ENCODE data around the gene NXPE2.

NXPE2 gene

GRCh38 chr11:114709960-114710359, 31.6 kb downstream of the NXPE2 start:
- peaks cover 7% of the 10 kb centered on the region for H3K9me3 Mint-ChIP-seq
- H3K36me3 Mint-ChIP-seq (ENCODE audit: low read depth) = no peaks in the 10 kb centered on the region
- no peak overlapping the region for H3K4me3 Mint-ChIP-seq
- no peaks in the 10 kb centered on the region for H3K27me3 Mint-ChIP-seq
- H3K4me1 Mint-ChIP-seq (ENCODE audit: low read depth) = no peaks in the 10 kb centered on the region
- no peak overlapping the region for H3K27ac Mint-ChIP-seq

GRCh38 chr11:114713756-114714155, 35.4 kb downstream of the NXPE2 start:
- no peak overlapping the region for H3K27ac Mint-ChIP-seq
- no peaks in the 10 kb centered on the region for H3K36me3 Mint-ChIP-seq (ENCODE audit: low read depth)
- peaks cover 7% of the 10 kb centered on the region for H3K9me3 Mint-ChIP-seq
- H3K4me1 Mint-ChIP-seq (ENCODE audit: low read depth) = no peaks in the 10 kb centered on the region
- H3K27me3 Mint-ChIP-seq = no peaks in the 10 kb centered on the region
- H3K4me3 Mint-ChIP-seq = no peak overlapping the region

- Mint-ChIP-seq H3K27me3 (no peaks in the 10 kb centered on the region), H3K4me1 (ENCODE audit: low read depth) (no peaks in the 10 kb centered on the region), H3K27ac (no peak overlapping the region), H3K4me3 (no peak overlapping the region), H3K36me3 (ENCODE audit: low read depth) (no peaks in the 10 kb centered on the region), H3K9me3 (no peaks in the 10 kb centered on the region)
These were observed 41.2 kb downstream of the NXPE2 start for GRCh38 chr11:114719562-114719961.

GRCh38 chr11:114724916-114725524, 46.7 kb downstream of the NXPE2 start:
- peaks cover 6% of the 10 kb centered on the region for H3K9me3 Mint-ChIP-seq
- no peaks in the 10 kb centered on the region for H3K4me1 Mint-ChIP-seq (ENCODE audit: low read depth)
- no peak overlapping the region for H3K27ac Mint-ChIP-seq
- no peak overlapping the region for H3K4me3 Mint-ChIP-seq
- no peaks in the 10 kb centered on the region for H3K36me3 Mint-ChIP-seq (ENCODE audit: low read depth)
- no peaks in the 10 kb centered on the region for H3K27me3 Mint-ChIP-seq

GRCh38 chr11:114725623-114726022, 47.3 kb downstream of the NXPE2 start:
- Mint-ChIP-seq H3K27me3 (no peaks in the 10 kb centered on the region), H3K4me3 (no peak overlapping the region), H3K9me3 (peaks cover 6% of the 10 kb centered on the region), H3K27ac (no peak overlapping the region), H3K4me1 (ENCODE audit: low read depth) (no peaks in the 10 kb centered on the region), H3K36me3 (ENCODE audit: low read depth) (no peaks in the 10 kb centered on the region)

- Mint-ChIP-seq H3K4me3 (no peak overlapping the region), H3K36me3 (ENCODE audit: low read depth) (no peaks in the 10 kb centered on the region)
These were observed 58.5 kb downstream of the NXPE2 start for GRCh38 chr11:114736806-114737205.

GRCh38 chr11:114738954-114739353, 60.6 kb downstream of the NXPE2 start:
- no peak overlapping the region for H3K4me3 Mint-ChIP-seq
- no peak overlapping the region for H3K27ac Mint-ChIP-seq
- H3K9me3 Mint-ChIP-seq = peaks cover 11% of the 10 kb centered on the region
- no peaks in the 10 kb centered on the region for H3K4me1 Mint-ChIP-seq (ENCODE audit: low read depth)
- H3K36me3 Mint-ChIP-seq (ENCODE audit: low read depth) = no peaks in the 10 kb centered on the region
- H3K27me3 Mint-ChIP-seq = peaks cover 15% of the 10 kb centered on the region

More at GRCh38 chr11:114736806-114737205, 58.5 kb downstream of the NXPE2 start:
- no peak overlapping the region for H3K27ac Mint-ChIP-seq
- peaks cover 15% of the 10 kb centered on the region for H3K27me3 Mint-ChIP-seq
- H3K9me3 Mint-ChIP-seq = peaks cover 11% of the 10 kb centered on the region
- H3K4me1 Mint-ChIP-seq (ENCODE audit: low read depth) = no peaks in the 10 kb centered on the region

GRCh38 chr11:114745150-114745671, 66.9 kb downstream of the NXPE2 start:
- H3K4me1 Mint-ChIP-seq (ENCODE audit: low read depth) = no peaks in the 10 kb centered on the region
- H3K27ac Mint-ChIP-seq = no peak overlapping the region
- H3K4me3 Mint-ChIP-seq = no peak overlapping the region
- H3K36me3 Mint-ChIP-seq (ENCODE audit: low read depth) = no peaks in the 10 kb centered on the region
- peaks cover 19% of the 10 kb centered on the region for H3K27me3 Mint-ChIP-seq
- H3K9me3 Mint-ChIP-seq = peaks cover 16% of the 10 kb centered on the region

GRCh38 chr11:114746013-114746412, 67.7 kb downstream of the NXPE2 start:
- Mint-ChIP-seq H3K27me3 (peaks cover 20% of the 10 kb centered on the region), H3K36me3 (ENCODE audit: low read depth) (no peaks in the 10 kb centered on the region), H3K9me3 (peaks cover 10% of the 10 kb centered on the region), H3K4me3 (no peak overlapping the region), H3K27ac (no peak overlapping the region), H3K4me1 (ENCODE audit: low read depth) (no peaks in the 10 kb centered on the region)

Data from stimulated activated naive CD8-positive, alpha-beta T cell treated with anti-CD3 and anti-CD28 coated beads, Interleukin-15, Interleukin-2, amounts not matched to agents 100 ng/mL and 50 ng/mL, for 24 hours (primary cell).